ENCODE results near the gene IFI30.

The IFI30 gene

GRCh38 chr19:18173572-18174288 lies at the start of gene IFI30:
Gene IFI30, plus strand, starts transcription at chr19:18173813. Its CDS starts 29 bp downstream, at chr19:18173842.
- DNase-seq = peak; percentile 70

- no peak for DNase-seq
Measured at GRCh38 chr19:18123819-18124218, 49.8 kb upstream of the IFI30 start.

- DNase-seq = no peak
Measured at GRCh38 chr19:18126097-18126496, 47.5 kb upstream of the IFI30 start.

GRCh38 chr19:18128044-18128443 lies 45.6 kb upstream of the IFI30 start:
- DNase-seq = peak; percentile 32

- DNase-seq = no peak
Measured at GRCh38 chr19:18128805-18129204, 44.8 kb upstream of the IFI30 start.

- DNase-seq = no peak
Measured at GRCh38 chr19:18130523-18131242, 42.9 kb upstream of the IFI30 start.

GRCh38 chr19:18131841-18132596 lies 41.6 kb upstream of the IFI30 start:
- no peak for DNase-seq

- DNase-seq = no peak
Measured at GRCh38 chr19:18135712-18136584, 37.7 kb upstream of the IFI30 start.

- no peak for DNase-seq
Measured at GRCh38 chr19:18137242-18137641, 36.4 kb upstream of the IFI30 start.

- no peak for DNase-seq
Measured at GRCh38 chr19:18137657-18138339, 35.8 kb upstream of the IFI30 start.

GRCh38 chr19:18140473-18140872 lies 33.1 kb upstream of the IFI30 start:
- no peak for DNase-seq

GRCh38 chr19:18141031-18141430 lies 32.6 kb upstream of the IFI30 start:
- no peak for DNase-seq

GRCh38 chr19:18143902-18144301 lies 29.7 kb upstream of the IFI30 start:
- no peak for DNase-seq

- DNase-seq = no peak
Measured at GRCh38 chr19:18144361-18144760, 29.3 kb upstream of the IFI30 start.

- no peak for DNase-seq
Measured at GRCh38 chr19:18144906-18145305, 28.7 kb upstream of the IFI30 start.

GRCh38 chr19:18145391-18145999 lies 28.1 kb upstream of the IFI30 start:
- DNase-seq = no peak

GRCh38 chr19:18147396-18147795 lies 26.2 kb upstream of the IFI30 start:
- no peak for DNase-seq

GRCh38 chr19:18149596-18149975 lies 24.0 kb upstream of the IFI30 start:
- DNase-seq = no peak

- DNase-seq = no peak
Measured at GRCh38 chr19:18150776-18151624, 22.6 kb upstream of the IFI30 start.

GRCh38 chr19:18152442-18152816 lies 21.2 kb upstream of the IFI30 start:
- peak; percentile 98 for DNase-seq

All from CD4-positive, alpha-beta T cell treated with Interleukin-17A for 1 hour (primary cell).